Measurements from ENCODE around the gene NEDD8.
A peak's percentile ranks its signal among the peaks of the same experiment; 100 is the strongest.

NEDD8 gene

DNA sequence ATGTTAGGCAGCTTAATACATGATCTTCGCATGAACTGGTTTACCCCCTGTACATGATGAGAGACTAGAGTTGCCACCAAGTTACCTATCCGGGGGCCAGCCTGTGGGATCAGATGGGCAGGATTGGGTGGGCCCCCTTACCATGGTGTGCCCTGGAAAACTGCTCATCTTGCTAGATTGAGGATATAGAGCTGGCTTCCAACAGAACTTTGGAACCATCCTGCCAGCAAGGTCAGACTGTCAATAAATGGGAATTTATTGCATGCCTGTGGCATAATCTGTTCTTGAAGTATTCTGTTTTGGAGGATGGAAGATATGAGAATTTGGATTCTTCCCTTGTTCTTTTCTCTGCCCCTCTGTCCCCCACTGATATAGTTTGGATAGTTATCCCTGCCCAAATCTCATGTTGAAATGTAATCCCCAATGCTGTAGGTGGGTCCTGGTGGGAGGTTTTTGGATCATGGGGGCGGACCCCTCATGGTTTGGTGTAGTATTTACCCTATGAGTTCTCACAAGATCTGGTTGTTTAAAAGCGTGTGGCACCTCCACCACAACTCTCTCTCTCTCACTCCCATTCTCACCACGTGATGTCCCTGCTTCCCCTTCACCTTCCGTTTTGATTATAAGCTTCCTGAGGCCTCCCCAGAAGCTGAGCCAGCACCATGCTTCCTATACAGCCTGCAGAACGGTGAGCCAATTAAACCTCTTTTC, 33.2 kb downstream of the NEDD8 start (continued):
- TF ChIP-seq, protein P1, sequence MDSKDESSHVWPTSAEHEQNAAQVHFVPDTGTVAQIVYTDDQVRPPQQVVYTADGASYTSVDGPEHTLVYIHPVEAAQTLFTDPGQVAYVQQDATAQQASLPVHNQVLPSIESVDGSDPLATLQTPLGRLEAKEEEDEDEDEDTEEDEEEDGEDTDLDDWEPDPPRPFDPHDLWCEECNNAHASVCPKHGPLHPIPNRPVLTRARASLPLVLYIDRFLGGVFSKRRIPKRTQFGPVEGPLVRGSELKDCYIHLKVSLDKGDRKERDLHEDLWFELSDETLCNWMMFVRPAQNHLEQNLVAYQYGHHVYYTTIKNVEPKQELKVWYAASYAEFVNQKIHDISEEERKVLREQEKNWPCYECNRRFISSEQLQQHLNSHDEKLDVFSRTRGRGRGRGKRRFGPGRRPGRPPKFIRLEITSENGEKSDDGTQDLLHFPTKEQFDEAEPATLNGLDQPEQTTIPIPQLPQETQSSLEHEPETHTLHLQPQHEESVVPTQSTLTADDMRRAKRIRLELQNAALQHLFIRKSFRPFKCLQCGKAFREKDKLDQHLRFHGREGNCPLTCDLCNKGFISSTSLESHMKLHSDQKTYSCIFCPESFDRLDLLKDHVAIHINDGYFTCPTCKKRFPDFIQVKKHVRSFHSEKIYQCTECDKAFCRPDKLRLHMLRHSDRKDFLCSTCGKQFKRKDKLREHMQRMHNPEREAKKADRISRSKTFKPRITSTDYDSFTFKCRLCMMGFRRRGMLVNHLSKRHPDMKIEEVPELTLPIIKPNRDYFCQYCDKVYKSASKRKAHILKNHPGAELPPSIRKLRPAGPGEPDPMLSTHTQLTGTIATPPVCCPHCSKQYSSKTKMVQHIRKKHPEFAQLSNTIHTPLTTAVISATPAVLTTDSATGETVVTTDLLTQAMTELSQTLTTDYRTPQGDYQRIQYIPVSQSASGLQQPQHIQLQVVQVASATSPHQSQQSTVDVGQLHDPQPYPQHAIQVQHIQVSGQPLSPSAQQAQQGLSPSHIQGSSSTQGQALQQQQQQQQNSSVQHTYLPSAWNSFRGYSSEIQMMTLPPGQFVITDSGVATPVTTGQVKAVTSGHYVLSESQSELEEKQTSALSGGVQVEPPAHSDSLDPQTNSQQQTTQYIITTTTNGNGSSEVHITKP (tag by site-specific recombination; IDR thresholded peaks at IDR 0.05): no peak
- TF ChIP-seq, protein P2, sequence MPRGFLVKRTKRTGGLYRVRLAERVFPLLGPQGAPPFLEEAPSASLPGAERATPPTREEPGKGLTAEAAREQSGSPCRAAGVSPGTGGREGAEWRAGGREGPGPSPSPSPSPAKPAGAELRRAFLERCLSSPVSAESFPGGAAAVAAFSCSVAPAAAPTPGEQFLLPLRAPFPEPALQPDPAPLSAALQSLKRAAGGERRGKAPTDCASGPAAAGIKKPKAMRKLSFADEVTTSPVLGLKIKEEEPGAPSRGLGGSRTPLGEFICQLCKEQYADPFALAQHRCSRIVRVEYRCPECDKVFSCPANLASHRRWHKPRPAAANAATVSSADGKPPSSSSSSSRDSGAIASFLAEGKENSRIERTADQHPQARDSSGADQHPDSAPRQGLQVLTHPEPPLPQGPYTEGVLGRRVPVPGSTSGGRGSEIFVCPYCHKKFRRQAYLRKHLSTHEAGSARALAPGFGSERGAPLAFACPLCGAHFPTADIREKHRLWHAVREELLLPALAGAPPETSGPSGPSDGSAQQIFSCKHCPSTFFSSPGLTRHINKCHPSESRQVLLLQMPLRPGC (tag by site-specific recombination; IDR thresholded peaks at IDR 0.05): no peak
- no peak for TF ChIP-seq ZNF777 (tag by site-specific recombination; IDR thresholded peaks at IDR 0.05; ENCODE audit: borderline replicate concordance)
- TF ChIP-seq ZNF785 (tag by site-specific recombination; IDR thresholded peaks at IDR 0.05): no peak
- TF ChIP-seq ZNF621 (tag by site-specific recombination; IDR thresholded peaks at IDR 0.05): no peak
- TF ChIP-seq, protein P3, sequence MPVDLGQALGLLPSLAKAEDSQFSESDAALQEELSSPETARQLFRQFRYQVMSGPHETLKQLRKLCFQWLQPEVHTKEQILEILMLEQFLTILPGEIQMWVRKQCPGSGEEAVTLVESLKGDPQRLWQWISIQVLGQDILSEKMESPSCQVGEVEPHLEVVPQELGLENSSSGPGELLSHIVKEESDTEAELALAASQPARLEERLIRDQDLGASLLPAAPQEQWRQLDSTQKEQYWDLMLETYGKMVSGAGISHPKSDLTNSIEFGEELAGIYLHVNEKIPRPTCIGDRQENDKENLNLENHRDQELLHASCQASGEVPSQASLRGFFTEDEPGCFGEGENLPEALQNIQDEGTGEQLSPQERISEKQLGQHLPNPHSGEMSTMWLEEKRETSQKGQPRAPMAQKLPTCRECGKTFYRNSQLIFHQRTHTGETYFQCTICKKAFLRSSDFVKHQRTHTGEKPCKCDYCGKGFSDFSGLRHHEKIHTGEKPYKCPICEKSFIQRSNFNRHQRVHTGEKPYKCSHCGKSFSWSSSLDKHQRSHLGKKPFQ (tag by site-specific recombination; IDR thresholded peaks at IDR 0.05): peak; percentile 46; the same call in 1 of the 2 replicates
- TF ChIP-seq ZNF341 (tag by site-specific recombination; IDR thresholded peaks at IDR 0.05; ENCODE audit: low read depth): no peak
- TF ChIP-seq, protein P4, sequence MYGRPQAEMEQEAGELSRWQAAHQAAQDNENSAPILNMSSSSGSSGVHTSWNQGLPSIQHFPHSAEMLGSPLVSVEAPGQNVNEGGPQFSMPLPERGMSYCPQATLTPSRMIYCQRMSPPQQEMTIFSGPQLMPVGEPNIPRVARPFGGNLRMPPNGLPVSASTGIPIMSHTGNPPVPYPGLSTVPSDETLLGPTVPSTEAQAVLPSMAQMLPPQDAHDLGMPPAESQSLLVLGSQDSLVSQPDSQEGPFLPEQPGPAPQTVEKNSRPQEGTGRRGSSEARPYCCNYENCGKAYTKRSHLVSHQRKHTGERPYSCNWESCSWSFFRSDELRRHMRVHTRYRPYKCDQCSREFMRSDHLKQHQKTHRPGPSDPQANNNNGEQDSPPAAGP (tag by site-specific recombination; IDR thresholded peaks at IDR 0.05): no peak
- TF ChIP-seq BCL11A (tag by site-specific recombination; IDR thresholded peaks at IDR 0.05; ENCODE audit: low read depth): no peak
- peak; percentile 61 for TF ChIP-seq ZFHX2 (tag by site-specific recombination; conservative IDR thresholded peaks at IDR 0.05)
- TF ChIP-seq ZNF302 (tag by site-specific recombination; IDR thresholded peaks at IDR 0.05; ENCODE audit: low read depth): no peak
- no peak for TF ChIP-seq ZBTB48 (tag by site-specific recombination; IDR thresholded peaks at IDR 0.05)
- 0 out of 2 replicates have a peak, but pooled peaks have one; percentile 11 for TF ChIP-seq GLIS1 (tag by site-specific recombination; IDR thresholded peaks at IDR 0.05)
- TF ChIP-seq, protein P5, sequence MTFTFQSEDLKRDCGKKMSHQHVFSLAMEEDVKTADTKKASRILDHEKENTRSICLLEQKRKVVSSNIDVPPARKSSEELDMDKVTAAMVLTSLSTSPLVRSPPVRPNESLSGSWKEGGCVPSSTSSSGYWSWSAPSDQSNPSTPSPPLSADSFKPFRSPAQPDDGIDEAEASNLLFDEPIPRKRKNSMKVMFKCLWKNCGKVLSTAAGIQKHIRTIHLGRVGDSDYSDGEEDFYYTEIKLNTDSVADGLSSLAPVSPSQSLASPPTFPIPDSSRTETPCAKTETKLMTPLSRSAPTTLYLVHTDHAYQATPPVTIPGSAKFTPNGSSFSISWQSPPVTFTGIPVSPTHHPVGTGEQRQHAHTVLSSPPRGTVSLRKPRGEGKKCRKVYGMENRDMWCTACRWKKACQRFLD (tag by site-specific recombination; IDR thresholded peaks at IDR 0.05): no peak
- no peak for TF ChIP-seq ZNF274 (IDR thresholded peaks at IDR 0.05; ENCODE audit: low read length)
- peak; percentile 62; the same call in 1 of the 2 replicates for TF ChIP-seq ZNF274 (tag by site-specific recombination; IDR thresholded peaks at IDR 0.05; ENCODE audit: borderline replicate concordance)
- TF ChIP-seq ZNF239 (tag by site-specific recombination; IDR thresholded peaks at IDR 0.05): no peak
- no peak for TF ChIP-seq ZNF521 (tag by site-specific recombination; IDR thresholded peaks at IDR 0.05)
- TF ChIP-seq KLF9 (tag by site-specific recombination; IDR thresholded peaks at IDR 0.05; ENCODE audit: low read depth): no peak
- TF ChIP-seq EGR2 (tag by site-specific recombination; IDR thresholded peaks at IDR 0.05; ENCODE audit: low read depth): peak; percentile 60
- no peak for TF ChIP-seq ZNF791 (tag by site-specific recombination; IDR thresholded peaks at IDR 0.05)
- TF ChIP-seq ZSCAN23 (tag by site-specific recombination; IDR thresholded peaks at IDR 0.05): no peak
- TF ChIP-seq FEZF1 (tag by site-specific recombination; IDR thresholded peaks at IDR 0.05): no peak
- TF ChIP-seq SP2 (tag by site-specific recombination; IDR thresholded peaks at IDR 0.05): no peak
- no peak for TF ChIP-seq ZNF626 (tag by site-specific recombination; IDR thresholded peaks at IDR 0.05)
- no peak for TF ChIP-seq ZNF510 (tag by site-specific recombination; IDR thresholded peaks at IDR 0.05; ENCODE audit: insufficient replicate concordance)
- TF ChIP-seq, protein P6, sequence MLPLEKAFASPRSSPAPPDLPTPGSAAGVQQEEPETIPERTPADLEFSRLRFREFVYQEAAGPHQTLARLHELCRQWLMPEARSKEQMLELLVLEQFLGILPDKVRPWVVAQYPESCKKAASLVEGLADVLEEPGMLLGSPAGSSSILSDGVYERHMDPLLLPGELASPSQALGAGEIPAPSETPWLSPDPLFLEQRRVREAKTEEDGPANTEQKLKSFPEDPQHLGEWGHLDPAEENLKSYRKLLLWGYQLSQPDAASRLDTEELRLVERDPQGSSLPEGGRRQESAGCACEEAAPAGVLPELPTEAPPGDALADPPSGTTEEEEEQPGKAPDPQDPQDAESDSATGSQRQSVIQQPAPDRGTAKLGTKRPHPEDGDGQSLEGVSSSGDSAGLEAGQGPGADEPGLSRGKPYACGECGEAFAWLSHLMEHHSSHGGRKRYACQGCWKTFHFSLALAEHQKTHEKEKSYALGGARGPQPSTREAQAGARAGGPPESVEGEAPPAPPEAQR (tag by site-specific recombination; IDR thresholded peaks at IDR 0.05): no peak
- no peak for TF ChIP-seq ZNF768 (tag by site-specific recombination; IDR thresholded peaks at IDR 0.05)
- TF ChIP-seq ZNF23 (tag by site-specific recombination; IDR thresholded peaks at IDR 0.05; ENCODE audit: borderline replicate concordance): no peak
- TF ChIP-seq ZNF391 (tag by site-specific recombination; IDR thresholded peaks at IDR 0.05; ENCODE audit: borderline replicate concordance, low read depth): no peak

All from HEK293 (cell line).